ENCODE measurements around the gene UTP11. TPM values are rescaled to one million over a fixed set of nuclear protein-coding genes. Genes with fewer than 3 reads are reported as not detected.

UTP11 gene
- polyA plus RNA-seq, 1 donor from 2014 or later: 144 TPM

DNA sequence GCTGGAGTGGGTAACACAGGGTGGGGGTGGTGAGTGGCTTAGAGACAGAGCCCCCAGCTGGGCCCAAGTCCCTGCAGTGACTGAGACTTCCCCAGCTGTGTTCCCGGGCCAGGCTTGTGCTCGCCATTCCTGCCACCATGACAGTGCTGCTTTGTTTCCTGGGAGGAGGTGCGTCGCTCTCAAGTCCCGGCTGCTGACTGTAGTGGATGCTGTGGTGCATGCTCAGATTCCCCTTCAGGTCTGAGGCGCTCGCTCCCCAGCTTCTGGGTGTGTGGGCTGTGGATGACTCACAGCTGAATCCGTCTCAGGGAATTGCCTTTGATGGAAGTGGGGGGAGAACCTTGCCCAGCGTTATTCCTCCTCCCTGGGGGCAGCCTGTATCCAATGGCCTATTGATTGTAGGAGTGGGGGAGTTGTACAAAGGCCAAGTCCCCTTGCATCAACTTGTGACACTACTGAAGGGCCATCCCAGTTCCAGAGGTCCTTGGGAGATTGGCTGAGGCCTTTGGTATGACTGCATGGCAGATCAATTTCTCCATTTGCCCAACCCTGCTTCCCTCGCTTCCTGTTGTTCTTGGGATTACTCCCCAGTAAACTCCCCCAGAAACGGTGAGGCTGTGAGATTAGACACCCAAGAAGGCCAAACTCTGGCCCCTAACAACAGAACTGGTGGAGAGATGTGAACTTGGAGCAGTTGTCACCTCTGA is 51.8 kb downstream of the UTP11 start:
- Histone ChIP-seq H3K79me2 (replicated peaks; ENCODE audit: insufficient read depth, low read length) (no peaks in the 10 kb centered on the region), H3K4me2 (ENCODE audit: low read length) (no peak overlapping the region), H3F3A (ENCODE audit: insufficient read depth, low read length, poor library complexity, severe bottlenecking) (no peaks in the 10 kb centered on the region), H3K9me2 (ENCODE audit: insufficient read depth, low read length) (no peaks in the 10 kb centered on the region), H3K27ac (ENCODE audit: low read length) (no peak overlapping the region), H3K27me3 (ENCODE audit: insufficient read depth, low read depth, low read length) (no peaks in the 10 kb centered on the region), H4K20me1 (ENCODE audit: insufficient read depth) (no peaks in the 10 kb centered on the region), H3K9ac (ENCODE audit: low read length) (no peak overlapping the region), H3K9me3 (ENCODE audit: low read length) (no peaks in the 10 kb centered on the region), H3K4me3 (ENCODE audit: low read length) (no peak overlapping the region), H2AFZ (ENCODE audit: low read depth, low read length) (no peak overlapping the region), H3K36me3 (ENCODE audit: insufficient read depth, low read length) (no peaks in the 10 kb centered on the region)
- TF ChIP-seq RAD21 (conservative IDR thresholded peaks at IDR 0.05) (no peak), EZH2 (IDR thresholded peaks at IDR 0.05; ENCODE audit: borderline replicate concordance, insufficient read depth, low read length, poor library complexity, severe bottlenecking) (no peak)
- TF ChIP-seq, protein P1, sequence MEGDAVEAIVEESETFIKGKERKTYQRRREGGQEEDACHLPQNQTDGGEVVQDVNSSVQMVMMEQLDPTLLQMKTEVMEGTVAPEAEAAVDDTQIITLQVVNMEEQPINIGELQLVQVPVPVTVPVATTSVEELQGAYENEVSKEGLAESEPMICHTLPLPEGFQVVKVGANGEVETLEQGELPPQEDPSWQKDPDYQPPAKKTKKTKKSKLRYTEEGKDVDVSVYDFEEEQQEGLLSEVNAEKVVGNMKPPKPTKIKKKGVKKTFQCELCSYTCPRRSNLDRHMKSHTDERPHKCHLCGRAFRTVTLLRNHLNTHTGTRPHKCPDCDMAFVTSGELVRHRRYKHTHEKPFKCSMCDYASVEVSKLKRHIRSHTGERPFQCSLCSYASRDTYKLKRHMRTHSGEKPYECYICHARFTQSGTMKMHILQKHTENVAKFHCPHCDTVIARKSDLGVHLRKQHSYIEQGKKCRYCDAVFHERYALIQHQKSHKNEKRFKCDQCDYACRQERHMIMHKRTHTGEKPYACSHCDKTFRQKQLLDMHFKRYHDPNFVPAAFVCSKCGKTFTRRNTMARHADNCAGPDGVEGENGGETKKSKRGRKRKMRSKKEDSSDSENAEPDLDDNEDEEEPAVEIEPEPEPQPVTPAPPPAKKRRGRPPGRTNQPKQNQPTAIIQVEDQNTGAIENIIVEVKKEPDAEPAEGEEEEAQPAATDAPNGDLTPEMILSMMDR (IDR thresholded peaks at IDR 0.05; ENCODE audit: poor library complexity, severe bottlenecking): no peak

DNA sequence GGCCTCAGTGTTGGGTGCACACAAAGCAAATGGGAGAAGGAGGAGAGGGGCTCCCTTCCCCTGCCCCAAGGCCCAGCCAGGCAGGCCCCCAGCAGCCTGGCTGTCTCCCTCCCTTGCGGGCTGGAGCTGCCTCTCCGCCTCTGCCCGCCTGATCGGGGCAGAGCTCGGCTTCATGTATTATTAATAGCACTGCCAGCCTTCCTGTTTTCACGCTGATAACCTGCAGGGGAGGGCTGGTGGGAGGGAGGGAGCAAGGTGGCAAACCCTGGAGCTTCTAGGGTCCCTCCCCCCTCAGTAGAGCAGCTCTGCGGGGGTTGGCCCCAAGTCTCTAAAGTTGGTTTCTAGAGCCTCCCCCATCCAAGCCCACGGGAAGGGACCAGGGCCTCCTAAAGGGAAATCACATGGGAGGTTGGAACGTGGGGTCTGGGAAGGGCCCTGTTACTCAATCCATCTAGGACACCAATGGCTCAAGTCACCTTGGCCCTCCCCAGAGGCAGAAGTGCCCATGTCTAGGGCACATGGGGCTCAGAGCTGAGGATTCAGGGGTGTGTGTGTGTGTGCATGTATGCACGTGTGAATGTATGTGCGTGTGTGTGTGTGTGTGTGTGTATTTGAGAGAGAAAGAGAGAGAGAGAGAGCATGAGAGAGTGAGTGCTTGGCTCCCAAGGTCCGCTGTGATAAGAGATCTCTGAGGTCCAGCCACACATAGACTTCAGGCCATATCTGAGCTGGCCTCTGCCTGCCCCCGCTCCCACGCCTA is 55.9 kb downstream of the UTP11 start:
- H3F3A ChIP-seq (ENCODE audit: insufficient read depth, low read length, poor library complexity, severe bottlenecking): no peaks in the 10 kb centered on the region
- TF ChIP-seq, protein P1 (IDR thresholded peaks at IDR 0.05; ENCODE audit: poor library complexity, severe bottlenecking): no peak
- TF ChIP-seq POLR2AphosphoS5 (IDR thresholded peaks at IDR 0.05): no peak
- TF ChIP-seq EZH2 (IDR thresholded peaks at IDR 0.05; ENCODE audit: borderline replicate concordance, insufficient read depth, low read length, poor library complexity, severe bottlenecking): no peak
- TF ChIP-seq, protein P2, sequence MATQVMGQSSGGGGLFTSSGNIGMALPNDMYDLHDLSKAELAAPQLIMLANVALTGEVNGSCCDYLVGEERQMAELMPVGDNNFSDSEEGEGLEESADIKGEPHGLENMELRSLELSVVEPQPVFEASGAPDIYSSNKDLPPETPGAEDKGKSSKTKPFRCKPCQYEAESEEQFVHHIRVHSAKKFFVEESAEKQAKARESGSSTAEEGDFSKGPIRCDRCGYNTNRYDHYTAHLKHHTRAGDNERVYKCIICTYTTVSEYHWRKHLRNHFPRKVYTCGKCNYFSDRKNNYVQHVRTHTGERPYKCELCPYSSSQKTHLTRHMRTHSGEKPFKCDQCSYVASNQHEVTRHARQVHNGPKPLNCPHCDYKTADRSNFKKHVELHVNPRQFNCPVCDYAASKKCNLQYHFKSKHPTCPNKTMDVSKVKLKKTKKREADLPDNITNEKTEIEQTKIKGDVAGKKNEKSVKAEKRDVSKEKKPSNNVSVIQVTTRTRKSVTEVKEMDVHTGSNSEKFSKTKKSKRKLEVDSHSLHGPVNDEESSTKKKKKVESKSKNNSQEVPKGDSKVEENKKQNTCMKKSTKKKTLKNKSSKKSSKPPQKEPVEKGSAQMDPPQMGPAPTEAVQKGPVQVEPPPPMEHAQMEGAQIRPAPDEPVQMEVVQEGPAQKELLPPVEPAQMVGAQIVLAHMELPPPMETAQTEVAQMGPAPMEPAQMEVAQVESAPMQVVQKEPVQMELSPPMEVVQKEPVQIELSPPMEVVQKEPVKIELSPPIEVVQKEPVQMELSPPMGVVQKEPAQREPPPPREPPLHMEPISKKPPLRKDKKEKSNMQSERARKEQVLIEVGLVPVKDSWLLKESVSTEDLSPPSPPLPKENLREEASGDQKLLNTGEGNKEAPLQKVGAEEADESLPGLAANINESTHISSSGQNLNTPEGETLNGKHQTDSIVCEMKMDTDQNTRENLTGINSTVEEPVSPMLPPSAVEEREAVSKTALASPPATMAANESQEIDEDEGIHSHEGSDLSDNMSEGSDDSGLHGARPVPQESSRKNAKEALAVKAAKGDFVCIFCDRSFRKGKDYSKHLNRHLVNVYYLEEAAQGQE (IDR thresholded peaks at IDR 0.05; ENCODE audit: borderline replicate concordance): no peak
- no peak for TF ChIP-seq MXI1 (conservative IDR thresholded peaks at IDR 0.05; ENCODE audit: poor library complexity, severe bottlenecking)
- TF ChIP-seq SMC3 (conservative IDR thresholded peaks at IDR 0.05; ENCODE audit: poor library complexity): no peak
- no peak for TF ChIP-seq RAD21 (conservative IDR thresholded peaks at IDR 0.05)
- no peaks in the 10 kb centered on the region for H3K9me2 ChIP-seq (ENCODE audit: insufficient read depth, low read length)
- no peaks in the 10 kb centered on the region for H3K9me3 ChIP-seq (ENCODE audit: low read length)
- H4K20me1 ChIP-seq (ENCODE audit: insufficient read depth): no peaks in the 10 kb centered on the region
- H3K36me3 ChIP-seq (ENCODE audit: insufficient read depth, low read length): no peaks in the 10 kb centered on the region
- no peak overlapping the region for H3K9ac ChIP-seq (ENCODE audit: low read length)
- no peak overlapping the region for H3K4me3 ChIP-seq (ENCODE audit: low read length)
- no peak overlapping the region for H3K27ac ChIP-seq (ENCODE audit: low read length)
- H3K27me3 ChIP-seq (ENCODE audit: insufficient read depth, low read depth, low read length): no peaks in the 10 kb centered on the region
- H3K4me2 ChIP-seq (ENCODE audit: low read length): no peak overlapping the region
- H2AFZ ChIP-seq (ENCODE audit: low read depth, low read length): no peak overlapping the region
- no peaks in the 10 kb centered on the region for H3K79me2 ChIP-seq (replicated peaks; ENCODE audit: insufficient read depth, low read length)
